Activated T-cell treated with anti-CD3 and anti-CD28 coated beads, Interleukin-2, amount 50 U/mL, for 72 hours (primary cell): Measurements from ENCODE around the gene TSNAX. TPM values are rescaled to one million over a fixed set of nuclear protein-coding genes. Genes with fewer than 3 reads are reported as not detected.
A peak's percentile ranks its signal among the peaks of the same experiment; 100 is the strongest.

Experiments used
- ATAC-seq, 2 donors: fragments of 150-1000 bp; cut with Tn5 transposase; replicated peaks in 1 of 2; 2 replicates each; pipeline ENCODE4 v1.10.0; 2021; ENCODE audit warnings: moderate library complexity in 2 of 2, mild to moderate bottlenecking in 1 of 2
- DNase-seq, 2 donors: peaks; one replicate each; pipeline ENCODE4 v3.0.0; 2021 to 2022; ENCODE audit warnings: mixed read lengths in 1 of 2
- H3K27ac Mint-ChIP-seq: one replicate; pipeline ENCODE4 v1.8.0; 2022; ENCODE audit warnings: mild to moderate bottlenecking, moderate library complexity, mixed read lengths
- H3K27me3 Mint-ChIP-seq: one replicate; pipeline ENCODE4 v1.8.0; 2022; ENCODE audit warnings: low read depth, mixed read lengths
- H3K36me3 Mint-ChIP-seq, 2 donors: one replicate each; pipeline ENCODE4 v1.8.0; 2022; ENCODE audit warnings: mixed read lengths in 2 of 2, mild to moderate bottlenecking in 1 of 2; ENCODE audit not compliant: insufficient read depth in 2 of 2
- H3K4me1 Mint-ChIP-seq: one replicate; pipeline ENCODE4 v1.8.0; 2022; ENCODE audit warnings: low read depth, mixed read lengths
- H3K4me3 Mint-ChIP-seq, 2 donors: one replicate each; pipeline ENCODE4 v1.8.0; 2022; ENCODE audit warnings: mild to moderate bottlenecking in 2 of 2, mixed read lengths in 2 of 2, moderate library complexity in 2 of 2
- H3K9me3 Mint-ChIP-seq, 2 donors: one replicate each; pipeline ENCODE4 v1.8.0; 2022; ENCODE audit warnings: mixed read lengths in 2 of 2
- total RNA-seq, 2 donors: library from RNA; stranded (reverse); gene quantifications; one replicate each; pipeline ENCODE4 v1.2.3, GENCODE V29; 2022

The TSNAX gene
- total RNA-seq, 2 donors from 2014 or later, result 37.4 to 39.2 TPM

DNA sequence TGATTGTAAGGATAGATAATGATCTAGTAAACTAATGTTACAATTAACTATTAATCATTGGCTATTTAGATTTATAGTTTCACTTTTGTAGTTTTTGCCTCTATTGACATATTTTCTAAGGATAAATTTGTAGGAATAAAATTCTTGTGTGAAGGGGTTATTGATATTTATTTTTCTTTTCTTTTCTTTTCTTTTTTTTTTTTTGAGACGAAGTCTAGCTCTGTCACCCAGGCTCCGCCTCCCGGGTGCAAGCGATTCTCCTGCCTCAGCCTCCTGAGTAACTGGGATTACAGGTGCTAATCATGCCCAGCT lies 74.2 kb downstream of the TSNAX start:
- Mint-ChIP-seq H3K27me3 (no peaks in the 10 kb centered on the region), H3K9me3 (no peaks in the 10 kb centered on the region), H3K36me3 (no peaks in the 10 kb centered on the region), H3K4me1 (peaks cover 8% of the 10 kb centered on the region), H3K4me3 (no peak overlapping the region), H3K27ac (no peak overlapping the region)
- DNase-seq (no peak), ATAC-seq (no peak)

GRCh38 chr1:231603598-231604275 lies 75.3 kb downstream of the TSNAX start:
- Mint-ChIP-seq H3K4me1 (peaks cover 8% of the 10 kb centered on the region), H3K27me3 (no peaks in the 10 kb centered on the region), H3K9me3 (no peaks in the 10 kb centered on the region), H3K36me3 (no peaks in the 10 kb centered on the region), H3K27ac (peak overlapping the region; percentile 82), H3K4me3 (peak overlapping the region; percentile 92 to 98)
- DNase-seq (peak; percentile 34 to 40), ATAC-seq (peak; percentile 88 to 95)

- DNase-seq (no peak), ATAC-seq (no peak)
- H3K27me3 Mint-ChIP-seq, result no peaks in the 10 kb centered on the region
- H3K9me3 Mint-ChIP-seq, result no peaks in the 10 kb centered on the region
- H3K4me3 Mint-ChIP-seq, result peak overlapping the region; percentile 92 to 98
- peaks cover 8% of the 10 kb centered on the region for H3K4me1 Mint-ChIP-seq
- H3K36me3 Mint-ChIP-seq, result no peaks in the 10 kb centered on the region
- peak overlapping the region; percentile 82 for H3K27ac Mint-ChIP-seq
These were observed 75.8 kb downstream of the TSNAX start for GRCh38 chr1:231604276-231604621.

- ATAC-seq (no peak), DNase-seq (no peak)
- no peak overlapping the region for H3K27ac Mint-ChIP-seq
- H3K9me3 Mint-ChIP-seq, result no peaks in the 10 kb centered on the region
- no peak overlapping the region for H3K4me3 Mint-ChIP-seq
- H3K27me3 Mint-ChIP-seq, result no peaks in the 10 kb centered on the region
- H3K36me3 Mint-ChIP-seq, result no peaks in the 10 kb centered on the region
- H3K4me1 Mint-ChIP-seq, result peaks cover 8% of the 10 kb centered on the region
These were observed 77.0 kb downstream of the TSNAX start for GRCh38 chr1:231605149-231606100.

GRCh38 chr1:231606712-231607111 lies 78.2 kb downstream of the TSNAX start:
- no peak for ATAC-seq
- Mint-ChIP-seq H3K9me3 (no peaks in the 10 kb centered on the region), H3K4me1 (peaks cover 17% of the 10 kb centered on the region)

GRCh38 chr1:231610388-231610787 lies 81.9 kb downstream of the TSNAX start:
- H3K9me3 Mint-ChIP-seq, result peaks cover 4 to 9% of the 10 kb centered on the region in 2 donors
- H3K27ac Mint-ChIP-seq, result no peak overlapping the region
- no peak overlapping the region for H3K4me3 Mint-ChIP-seq

More at GRCh38 chr1:231606712-231607111, 78.2 kb downstream of the TSNAX start:
- H3K27me3 Mint-ChIP-seq, result no peaks in the 10 kb centered on the region
- DNase-seq, result no peak
- H3K4me3 Mint-ChIP-seq, result no peak overlapping the region
- no peaks in the 10 kb centered on the region for H3K36me3 Mint-ChIP-seq
- no peak overlapping the region for H3K27ac Mint-ChIP-seq

DNA sequence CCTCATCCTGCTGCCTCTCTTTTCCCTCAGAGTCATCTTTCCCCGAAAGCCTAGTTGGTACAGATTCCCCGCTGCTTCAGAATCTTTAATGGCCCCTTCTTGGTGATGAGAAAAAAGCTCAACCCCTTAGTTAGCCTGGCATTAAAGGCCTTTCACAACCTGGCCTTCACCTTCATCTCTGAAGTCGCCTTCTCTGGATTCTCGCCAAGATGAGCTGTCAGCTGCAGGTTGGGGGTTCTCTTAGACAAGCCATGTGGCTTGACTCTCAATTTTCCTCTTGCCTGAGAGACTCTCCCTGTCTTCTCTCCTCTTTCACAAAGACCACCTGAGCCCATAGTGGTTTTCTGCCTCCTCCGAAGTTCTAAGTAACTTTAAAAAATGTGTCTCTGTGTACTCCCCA lies 82.6 kb downstream of the TSNAX start:
- no peak for ATAC-seq
- H3K4me1 Mint-ChIP-seq, result peaks cover 40% of the 10 kb centered on the region
- H3K4me3 Mint-ChIP-seq, result no peak overlapping the region
- no peaks in the 10 kb centered on the region for H3K27me3 Mint-ChIP-seq
- peaks cover 4 to 10% of the 10 kb centered on the region in 2 donors for H3K9me3 Mint-ChIP-seq
- H3K27ac Mint-ChIP-seq, result no peak overlapping the region
- H3K36me3 Mint-ChIP-seq, result peaks cover 10 to 17% of the 10 kb centered on the region in 2 donors
- DNase-seq, result no peak

More at GRCh38 chr1:231610388-231610787, 81.9 kb downstream of the TSNAX start:
- Mint-ChIP-seq H3K27me3 (no peaks in the 10 kb centered on the region), H3K4me1 (peaks cover 40% of the 10 kb centered on the region), H3K36me3 (peaks cover 10 to 16% of the 10 kb centered on the region in 2 donors)
- ATAC-seq, result no peak
- no peak for DNase-seq

GRCh38 chr1:231611851-231612250 lies 83.4 kb downstream of the TSNAX start:
- no peak for ATAC-seq
- no peak overlapping the region for H3K4me3 Mint-ChIP-seq
- H3K27ac Mint-ChIP-seq, result no peak overlapping the region
- no peaks in the 10 kb centered on the region for H3K27me3 Mint-ChIP-seq
- H3K9me3 Mint-ChIP-seq, result peaks cover 4 to 10% of the 10 kb centered on the region in 2 donors
- no peak for DNase-seq
- H3K4me1 Mint-ChIP-seq, result peaks cover 40% of the 10 kb centered on the region
- peaks cover 10 to 17% of the 10 kb centered on the region in 2 donors for H3K36me3 Mint-ChIP-seq

GRCh38 chr1:231612393-231613089 lies 84.1 kb downstream of the TSNAX start:
- Mint-ChIP-seq H3K27ac (peak overlapping the region; percentile 20), H3K27me3 (no peaks in the 10 kb centered on the region), H3K9me3 (peaks cover 4 to 10% of the 10 kb centered on the region in 2 donors), H3K4me1 (peaks cover 40% of the 10 kb centered on the region), H3K4me3 (peak overlapping the region; percentile 70 to 81), H3K36me3 (peaks cover 10 to 17% of the 10 kb centered on the region in 2 donors)
- peak; percentile 35 to 51 for DNase-seq
- ATAC-seq, result peak; percentile 77 to 91

GRCh38 chr1:231613419-231614349 lies 85.2 kb downstream of the TSNAX start:
- peaks cover 4 to 10% of the 10 kb centered on the region in 2 donors for H3K9me3 Mint-ChIP-seq
- ATAC-seq (no peak), DNase-seq (no peak)
- peak overlapping the region; percentile 70 to 81 for H3K4me3 Mint-ChIP-seq
- H3K36me3 Mint-ChIP-seq, result peaks cover 10 to 17% of the 10 kb centered on the region in 2 donors
- no peaks in the 10 kb centered on the region for H3K27me3 Mint-ChIP-seq
- peaks cover 40% of the 10 kb centered on the region for H3K4me1 Mint-ChIP-seq
- peak overlapping the region; percentile 69 for H3K27ac Mint-ChIP-seq
